GM18520 (cell line): ENCODE measurements around the gene LENG9.
"Not testable (repeated sequence)": the region's sequence is repeated elsewhere in the genome, so short reads cannot be mapped to it uniquely, and the experiment has no call there.

Source experiments
- ATAC-seq: cut with Tn5 transposase; IDR thresholded peaks from one replicate; pipeline ENCODE4 v1.9.1; 2021; ENCODE audit not compliant: unreplicated experiment

Gene LENG9

GRCh38 chr19:54478677-54479266 is 15.2 kb upstream of the LENG9 start:
- no peak for ATAC-seq

- no peak for ATAC-seq
Measured at GRCh38 chr19:54477650-54478049, 14.1 kb upstream of the LENG9 start.

- ATAC-seq = no peak
Measured at GRCh38 chr19:54475706-54476105, 12.1 kb upstream of the LENG9 start.

- ATAC-seq = no peak
Measured at GRCh38 chr19:54473892-54474372, 10.4 kb upstream of the LENG9 start.

- ATAC-seq = no peak
Measured at GRCh38 chr19:54473071-54473891, 9.7 kb upstream of the LENG9 start, which contains the start of gene CDC42EP5. CDC42EP5 (minus strand) TSS chr19:54473296; CDS start chr19:54465547, 7,749 bp downstream.

- ATAC-seq = no peak
Measured at GRCh38 chr19:54470991-54471782, 7.6 kb upstream of the LENG9 start.

- ATAC-seq = no peak
Measured at GRCh38 chr19:54470276-54470887, 6.8 kb upstream of the LENG9 start.

GRCh38 chr19:54469496-54469934 is 5.9 kb upstream of the LENG9 start:
- no peak for ATAC-seq

- not testable (repeated sequence) for ATAC-seq
Measured at GRCh38 chr19:54466110-54466480, 2.5 kb upstream of the LENG9 start.

- ATAC-seq = no peak
Measured at GRCh38 chr19:54465426-54466109, 2.0 kb upstream of the LENG9 start.

GRCh38 chr19:54464630-54465425 is 1.2 kb upstream of the LENG9 start:
- ATAC-seq = peak; percentile 25

GRCh38 chr19:54464044-54464629 is 559 bp upstream of the LENG9 start:
- peak; percentile 47 for ATAC-seq

GRCh38 chr19:54462655-54463530 is 685 bp downstream of the LENG9 start:
- peak; percentile 9 for ATAC-seq

- ATAC-seq = no peak
Measured at GRCh38 chr19:54462047-54462654, 1.4 kb downstream of the LENG9 start.

- ATAC-seq = no peak
Measured at GRCh38 chr19:54461613-54462012, 2.0 kb downstream of the LENG9 start.

GRCh38 chr19:54461210-54461609 is 2.4 kb downstream of the LENG9 start:
- no peak for ATAC-seq

GRCh38 chr19:54460230-54461005 is 3.2 kb downstream of the LENG9 start:
- ATAC-seq = no peak
